WTC11 (cell line): Measurements from ENCODE around the gene CACNB4. TPM values are rescaled to one million over a fixed set of nuclear protein-coding genes. Genes with fewer than 3 reads are reported as not detected.

Source experiments
- ATAC-seq: fragments of 200-7000 bp; cut with Tn5 transposase; 2 replicates; pipeline ENCODE4 v1.10.0; 2021; ENCODE audit warnings: mild to moderate bottlenecking, moderate library complexity
- CTCF ChIA-PET: fragments of 300-600 bp; sonication (Branson Sonifier 250); formaldehyde crosslinking; loops from one replicate; lab custom pipeline; 2021; ENCODE audit warnings: antibody characterized with exemption; lab: Charles Lee
- POLR2A ChIA-PET: fragments of 350-600 bp; sonication (Branson Sonifier 250); formaldehyde crosslinking; loops from one replicate; lab custom pipeline; 2021; ENCODE audit warnings: antibody characterized with exemption; lab: Charles Lee
- DNase-seq: peaks from one replicate; pipeline ENCODE4 v3.0.0; 2021; ENCODE audit warnings: low spot score
- H3K27ac Mint-ChIP-seq: 2 replicates; pipeline ENCODE4 v1.8.0; 2021; ENCODE audit warnings: mixed read lengths
- H3K27me3 Mint-ChIP-seq: 2 replicates; pipeline ENCODE4 v1.8.0; 2021; ENCODE audit warnings: low read depth, mild to moderate bottlenecking, moderate library complexity, mixed read lengths
- H3K36me3 Mint-ChIP-seq: 2 replicates; pipeline ENCODE4 v1.8.0; 2021; ENCODE audit warnings: mixed read lengths
- H3K4me1 Mint-ChIP-seq: 2 replicates; pipeline ENCODE4 v1.8.0; 2022; ENCODE audit warnings: mixed read lengths
- H3K4me3 Mint-ChIP-seq: 2 replicates; pipeline ENCODE4 v1.8.0; 2021; ENCODE audit warnings: mild to moderate bottlenecking, moderate library complexity, mixed read lengths
- H3K9me3 Mint-ChIP-seq: 2 replicates; pipeline ENCODE4 v1.8.0; 2021; ENCODE audit warnings: mixed read lengths
- ELF4 ChIP-seq: sonication (generic); formaldehyde crosslinking; IDR thresholded peaks from 2 replicates; pipeline ENCODE4 v1.8.1; 2022; ENCODE audit warnings: low read depth, mild to moderate bottlenecking, moderate library complexity, missing genetic modification reagents
- NFATC4 ChIP-seq: fragments of 250-450 bp; sonication (Bioruptor Pico); IDR thresholded peaks from 2 replicates; pipeline ENCODE4 v1.9.0; 2021; ENCODE audit warnings: mild to moderate bottlenecking
- NFYB ChIP-seq: sonication (generic); formaldehyde crosslinking; conservative IDR thresholded peaks from 2 replicates; pipeline ENCODE4 v1.8.0; 2022; ENCODE audit warnings: low read depth, missing genetic modification reagents
- OVOL2 ChIP-seq: fragments of 250-450 bp; sonication (Bioruptor Pico); IDR thresholded peaks from 2 replicates; pipeline ENCODE4 v1.9.0; 2021; ENCODE audit warnings: mild to moderate bottlenecking, borderline replicate concordance
- RELA ChIP-seq: sonication (generic); formaldehyde crosslinking; IDR thresholded peaks from 2 replicates; pipeline ENCODE4 v1.8.1; 2022; ENCODE audit warnings: missing genetic modification reagents, mild to moderate bottlenecking, borderline replicate concordance
- SMAD3 ChIP-seq: sonication (generic); formaldehyde crosslinking; IDR thresholded peaks from 2 replicates; pipeline ENCODE4 v1.8.0; 2022; ENCODE audit warnings: missing genetic modification reagents, mild to moderate bottlenecking, borderline replicate concordance
- TP53 ChIP-seq: sonication (generic); formaldehyde crosslinking; IDR thresholded peaks from 2 replicates; pipeline ENCODE4 v1.8.1; 2023; ENCODE audit warnings: mild to moderate bottlenecking, missing genetic modification reagents
- ZBTB21 ChIP-seq: sonication (generic); formaldehyde crosslinking; IDR thresholded peaks from 2 replicates; pipeline ENCODE4 v1.8.1; 2023; ENCODE audit warnings: mild to moderate bottlenecking, missing genetic modification reagents, borderline replicate concordance
- ZNF416 ChIP-seq: fragments of 250-450 bp; sonication (Bioruptor Pico); IDR thresholded peaks from 2 replicates; pipeline ENCODE4 v1.9.0; 2021; ENCODE audit warnings: mild to moderate bottlenecking, inconsistent platforms
- ZNF671 ChIP-seq: fragments of 250-450 bp; sonication (Bioruptor Pico); IDR thresholded peaks from 2 replicates; pipeline ENCODE4 v1.8.0; 2021; ENCODE audit warnings: mild to moderate bottlenecking
- total RNA-seq: library from RNA; stranded (reverse); gene quantifications from 3 replicates; pipeline ENCODE4 v1.2.3, GENCODE V29; 2021
- TF ChIP-seq, protein P1 (sequence below): sonication (generic); formaldehyde crosslinking; IDR thresholded peaks from 2 replicates; pipeline ENCODE4 v1.8.0; 2023; ENCODE audit warnings: missing genetic modification reagents, mild to moderate bottlenecking, borderline replicate concordance
- TF ChIP-seq, protein P2 (sequence below): fragments of 250-450 bp; sonication (Bioruptor Pico); conservative IDR thresholded peaks from 2 replicates; pipeline ENCODE4 v1.9.0; 2021; ENCODE audit warnings: mild to moderate bottlenecking
- TF ChIP-seq, protein P3 (sequence below): fragments of 250-450 bp; sonication (Bioruptor Pico); IDR thresholded peaks from 2 replicates; pipeline ENCODE4 v2.1.2; 2022; ENCODE audit warnings: mild to moderate bottlenecking, moderate library complexity
- TF ChIP-seq, protein P4 (sequence below): fragments of 250-450 bp; sonication (Bioruptor Pico); IDR thresholded peaks from 2 replicates; pipeline ENCODE4 v1.9.0; 2021; ENCODE audit warnings: moderate library complexity, mild to moderate bottlenecking, inconsistent platforms, borderline replicate concordance

CACNB4 gene
- total RNA-seq, 1 experiment from 2014 or later: 4.7 TPM

DNA sequence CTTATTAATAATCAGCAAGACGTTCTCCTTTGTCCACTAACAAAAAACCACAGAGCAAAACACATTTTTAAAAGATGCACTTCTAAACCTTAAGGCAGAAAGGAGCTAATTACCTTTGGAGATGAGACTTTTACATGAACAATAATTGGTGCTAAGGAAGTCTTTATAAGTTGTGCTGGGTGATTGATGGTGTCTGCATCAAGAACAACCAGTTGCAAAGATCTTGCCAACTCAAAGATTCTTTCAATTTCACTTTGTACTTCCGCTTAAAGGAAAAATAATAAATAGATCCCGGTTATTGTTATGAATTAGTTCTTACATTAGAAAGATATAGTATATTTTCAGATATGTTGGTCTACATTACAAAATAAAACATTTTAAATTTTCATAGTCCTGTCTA, 243.7 kb downstream of the CACNB4 start (continued):
- TF ChIP-seq, protein P1, sequence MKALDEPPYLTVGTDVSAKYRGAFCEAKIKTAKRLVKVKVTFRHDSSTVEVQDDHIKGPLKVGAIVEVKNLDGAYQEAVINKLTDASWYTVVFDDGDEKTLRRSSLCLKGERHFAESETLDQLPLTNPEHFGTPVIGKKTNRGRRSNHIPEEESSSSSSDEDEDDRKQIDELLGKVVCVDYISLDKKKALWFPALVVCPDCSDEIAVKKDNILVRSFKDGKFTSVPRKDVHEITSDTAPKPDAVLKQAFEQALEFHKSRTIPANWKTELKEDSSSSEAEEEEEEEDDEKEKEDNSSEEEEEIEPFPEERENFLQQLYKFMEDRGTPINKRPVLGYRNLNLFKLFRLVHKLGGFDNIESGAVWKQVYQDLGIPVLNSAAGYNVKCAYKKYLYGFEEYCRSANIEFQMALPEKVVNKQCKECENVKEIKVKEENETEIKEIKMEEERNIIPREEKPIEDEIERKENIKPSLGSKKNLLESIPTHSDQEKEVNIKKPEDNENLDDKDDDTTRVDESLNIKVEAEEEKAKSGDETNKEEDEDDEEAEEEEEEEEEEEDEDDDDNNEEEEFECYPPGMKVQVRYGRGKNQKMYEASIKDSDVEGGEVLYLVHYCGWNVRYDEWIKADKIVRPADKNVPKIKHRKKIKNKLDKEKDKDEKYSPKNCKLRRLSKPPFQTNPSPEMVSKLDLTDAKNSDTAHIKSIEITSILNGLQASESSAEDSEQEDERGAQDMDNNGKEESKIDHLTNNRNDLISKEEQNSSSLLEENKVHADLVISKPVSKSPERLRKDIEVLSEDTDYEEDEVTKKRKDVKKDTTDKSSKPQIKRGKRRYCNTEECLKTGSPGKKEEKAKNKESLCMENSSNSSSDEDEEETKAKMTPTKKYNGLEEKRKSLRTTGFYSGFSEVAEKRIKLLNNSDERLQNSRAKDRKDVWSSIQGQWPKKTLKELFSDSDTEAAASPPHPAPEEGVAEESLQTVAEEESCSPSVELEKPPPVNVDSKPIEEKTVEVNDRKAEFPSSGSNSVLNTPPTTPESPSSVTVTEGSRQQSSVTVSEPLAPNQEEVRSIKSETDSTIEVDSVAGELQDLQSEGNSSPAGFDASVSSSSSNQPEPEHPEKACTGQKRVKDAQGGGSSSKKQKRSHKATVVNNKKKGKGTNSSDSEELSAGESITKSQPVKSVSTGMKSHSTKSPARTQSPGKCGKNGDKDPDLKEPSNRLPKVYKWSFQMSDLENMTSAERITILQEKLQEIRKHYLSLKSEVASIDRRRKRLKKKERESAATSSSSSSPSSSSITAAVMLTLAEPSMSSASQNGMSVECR (CRISPR knock-in tag): no peak
- TF ChIP-seq, protein P2, sequence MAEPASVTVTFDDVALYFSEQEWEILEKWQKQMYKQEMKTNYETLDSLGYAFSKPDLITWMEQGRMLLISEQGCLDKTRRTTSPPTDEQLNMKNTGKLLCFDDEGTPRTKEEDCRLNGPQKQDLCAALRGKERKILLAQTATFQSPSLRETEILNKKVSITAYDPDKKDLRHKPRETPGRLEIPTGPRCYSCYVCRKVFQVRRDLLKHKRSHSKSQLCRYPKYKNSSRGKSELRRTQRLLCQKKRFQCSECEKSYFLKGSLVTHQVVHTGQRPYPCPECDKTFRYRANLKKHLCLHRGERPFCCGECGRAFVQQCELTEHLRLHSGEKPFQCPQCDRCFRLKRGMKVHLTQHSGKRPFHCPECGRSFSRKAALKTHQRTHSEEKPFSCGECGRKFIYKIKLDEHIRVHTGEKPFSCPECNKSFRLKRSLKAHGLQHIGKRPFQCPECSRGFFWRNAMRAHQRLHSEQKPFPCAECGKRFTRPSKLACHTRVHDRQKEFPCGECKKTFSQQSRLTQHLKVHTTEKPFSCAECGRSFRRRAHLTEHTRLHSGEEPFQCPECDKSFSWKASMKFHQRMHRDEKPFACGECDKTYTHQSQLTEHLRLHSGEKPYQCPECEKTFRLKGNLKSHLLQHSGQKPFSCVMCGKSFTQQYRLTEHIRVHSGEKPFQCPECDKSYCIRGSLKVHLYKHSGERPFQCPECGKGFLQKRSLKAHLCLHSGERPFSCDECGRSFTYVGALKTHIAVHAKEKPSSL (CRISPR knock-in tag): no peak
- TF ChIP-seq, all 79 proteins: peak for 0

DNA sequence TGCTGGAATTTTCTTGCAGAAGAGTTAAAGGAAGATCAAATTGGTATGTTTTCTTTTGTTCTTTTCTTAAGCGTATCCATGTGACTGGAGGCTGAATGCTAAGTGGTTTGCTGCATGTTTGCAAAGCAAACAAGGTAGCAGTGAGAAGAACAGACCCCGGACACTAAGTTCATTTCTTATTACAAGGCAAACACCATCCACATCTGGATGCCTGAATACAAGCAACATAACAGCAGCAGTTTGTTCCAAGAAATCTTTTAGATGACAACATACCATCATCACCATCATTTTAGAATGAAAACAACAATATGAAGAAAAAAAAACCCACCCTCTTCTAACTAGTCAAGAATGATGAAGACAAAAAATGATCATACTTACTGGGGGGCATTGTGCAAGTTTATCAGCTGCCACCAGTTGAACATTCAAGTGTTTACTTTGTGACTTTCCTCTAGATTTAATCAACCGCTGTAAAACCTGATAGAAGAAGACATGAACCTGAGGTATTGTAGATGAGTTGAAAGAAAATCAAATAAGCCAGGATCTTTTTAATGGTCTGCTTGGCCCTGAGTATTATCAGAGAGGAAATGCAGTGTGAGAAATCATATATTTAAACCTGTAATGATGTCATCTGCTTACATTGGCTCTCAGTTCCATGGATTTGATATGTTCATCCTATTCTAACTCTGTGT, 245.6 kb downstream of the CACNB4 start:
- no peak overlapping the region for H3K27ac Mint-ChIP-seq
- no peak overlapping the region for H3K4me3 Mint-ChIP-seq
- TF ChIP-seq OVOL2 (CRISPR knock-in tag) (no peak), ZBTB21 (CRISPR knock-in tag) (no peak), ZNF671 (CRISPR knock-in tag) (no peak), SMAD3 (no peak), ELF4 (CRISPR knock-in tag) (no peak)
- no peaks in the 10 kb centered on the region for H3K36me3 Mint-ChIP-seq
- DNase-seq (no peak), ATAC-seq (no peak)
- no peaks in the 10 kb centered on the region for H3K27me3 Mint-ChIP-seq
- no peaks in the 10 kb centered on the region for H3K9me3 Mint-ChIP-seq
- CTCF ChIA-PET: no interaction called here
- POLR2A ChIA-PET: no interaction called here
- H3K4me1 Mint-ChIP-seq: 0 out of 2 replicates have a peak, but pooled peaks cover 5% of the 10 kb centered on the region

DNA sequence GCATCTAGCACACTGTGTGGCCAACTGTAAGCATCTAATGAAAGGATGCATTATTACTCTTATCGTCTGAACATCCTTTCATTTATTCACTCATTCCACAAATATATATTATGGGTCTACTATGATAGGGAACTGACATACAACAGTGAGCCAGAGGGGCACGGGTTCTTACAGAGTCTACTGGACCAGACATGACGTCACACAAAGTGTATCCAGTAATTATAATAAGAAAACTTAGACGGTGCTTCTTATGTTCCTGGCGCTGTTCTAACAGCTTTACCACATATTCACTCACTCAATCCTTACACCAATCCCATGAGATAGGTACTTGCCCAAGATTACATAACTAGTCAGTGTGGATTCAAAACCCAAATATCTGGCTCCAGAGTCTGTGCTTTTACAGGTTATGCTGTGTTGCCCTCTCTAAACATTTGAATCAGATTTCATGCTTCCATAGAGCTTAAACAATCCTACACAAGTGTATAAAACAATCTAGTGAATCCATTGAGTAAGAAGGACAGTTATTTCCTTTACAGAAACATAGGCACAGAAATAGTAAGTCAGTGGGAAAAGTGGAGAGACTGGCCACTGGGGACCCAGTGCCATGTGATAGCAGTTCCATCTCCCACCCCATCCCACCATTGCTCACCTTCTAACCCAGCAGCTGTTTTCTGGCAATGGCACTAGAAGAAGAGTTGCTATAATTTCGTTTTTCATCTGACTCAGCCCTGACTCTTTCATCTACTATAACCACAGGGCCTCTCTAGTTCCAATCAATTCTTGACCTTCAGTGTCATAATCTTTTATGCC, 246.4 kb downstream of the CACNB4 start:
- DNase-seq: no peak
- Mint-ChIP-seq H3K4me3 (no peak overlapping the region), H3K9me3 (no peaks in the 10 kb centered on the region), H3K27me3 (no peaks in the 10 kb centered on the region), H3K36me3 (no peaks in the 10 kb centered on the region), H3K4me1 (0 out of 2 replicates have a peak, but pooled peaks cover 5% of the 10 kb centered on the region), H3K27ac (no peak overlapping the region)
- ChIA-PET POLR2A (no interaction called here), CTCF (no interaction called here)
- no peak for TF ChIP-seq NFYB (CRISPR knock-in tag)
- no peak for TF ChIP-seq RELA
- ATAC-seq: no peak

DNA sequence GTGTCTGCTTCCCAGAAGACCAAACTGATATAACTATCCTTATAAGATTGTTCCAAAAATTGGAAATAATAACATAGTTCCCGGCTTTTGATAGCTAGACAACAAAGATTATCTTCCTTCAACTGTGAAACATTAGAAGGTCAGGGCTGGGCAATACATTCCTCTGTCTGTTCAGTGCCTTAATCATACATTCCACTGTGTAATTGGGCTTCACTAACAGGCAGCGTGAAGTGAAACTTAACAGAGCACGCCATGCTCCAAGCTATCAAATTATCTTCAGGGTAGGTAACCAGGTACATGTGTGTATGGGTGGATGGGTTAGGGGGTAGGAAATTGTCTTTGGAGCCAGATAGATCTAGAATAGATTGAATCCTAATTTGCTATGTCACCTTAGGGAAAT, 247.1 kb downstream of the CACNB4 start:
- ChIA-PET CTCF (no interaction called here), POLR2A (no interaction called here)
- no peaks in the 10 kb centered on the region for H3K9me3 Mint-ChIP-seq
- ATAC-seq (no peak), DNase-seq (no peak)
- H3K27me3 Mint-ChIP-seq: no peaks in the 10 kb centered on the region
- H3K36me3 Mint-ChIP-seq: no peaks in the 10 kb centered on the region
- 0 out of 2 replicates have a peak, but pooled peaks cover 5% of the 10 kb centered on the region for H3K4me1 Mint-ChIP-seq
- no peak overlapping the region for H3K27ac Mint-ChIP-seq
- H3K4me3 Mint-ChIP-seq: no peak overlapping the region
- TF ChIP-seq, protein P3, sequence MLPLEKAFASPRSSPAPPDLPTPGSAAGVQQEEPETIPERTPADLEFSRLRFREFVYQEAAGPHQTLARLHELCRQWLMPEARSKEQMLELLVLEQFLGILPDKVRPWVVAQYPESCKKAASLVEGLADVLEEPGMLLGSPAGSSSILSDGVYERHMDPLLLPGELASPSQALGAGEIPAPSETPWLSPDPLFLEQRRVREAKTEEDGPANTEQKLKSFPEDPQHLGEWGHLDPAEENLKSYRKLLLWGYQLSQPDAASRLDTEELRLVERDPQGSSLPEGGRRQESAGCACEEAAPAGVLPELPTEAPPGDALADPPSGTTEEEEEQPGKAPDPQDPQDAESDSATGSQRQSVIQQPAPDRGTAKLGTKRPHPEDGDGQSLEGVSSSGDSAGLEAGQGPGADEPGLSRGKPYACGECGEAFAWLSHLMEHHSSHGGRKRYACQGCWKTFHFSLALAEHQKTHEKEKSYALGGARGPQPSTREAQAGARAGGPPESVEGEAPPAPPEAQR (CRISPR knock-in tag): no peak
- TF ChIP-seq, protein P1 (CRISPR knock-in tag): no peak
- TF ChIP-seq NFYB (CRISPR knock-in tag) (no peak), TP53 (CRISPR knock-in tag) (no peak), ZNF416 (CRISPR knock-in tag) (no peak), NFATC4 (CRISPR knock-in tag) (no peak)
- TF ChIP-seq, protein P4, sequence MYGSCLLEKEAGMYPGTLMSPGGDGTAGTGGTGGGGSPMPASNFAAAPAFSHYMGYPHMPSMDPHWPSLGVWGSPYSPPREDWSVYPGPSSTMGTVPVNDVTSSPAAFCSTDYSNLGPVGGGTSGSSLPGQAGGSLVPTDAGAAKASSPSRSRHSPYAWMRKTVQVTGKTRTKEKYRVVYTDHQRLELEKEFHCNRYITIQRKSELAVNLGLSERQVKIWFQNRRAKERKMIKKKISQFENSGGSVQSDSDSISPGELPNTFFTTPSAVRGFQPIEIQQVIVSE (CRISPR knock-in tag): no peak
